T47D (cell line): ENCODE data around the gene CLHC1.

ENCODE experiments used
- DNase-seq, 2 experiments: peaks; one replicate each; pipeline versions ENCODE4 v3.0.0 to v3.0.0-alpha.2; 2011 to 2012; ENCODE audit warnings: low read depth in 1 of 2, low spot score in 1 of 2
- JUND ChIP-seq: IDR thresholded peaks from 2 replicates; pipeline ENCODE4 v1.6.1; 2012; ENCODE audit warnings: low read depth
- in situ Hi-C: cut with HindIII; loops from 2 replicates; pipeline ENCODE4 v1.10.0; 2016; ENCODE audit warnings: low sequenced_read_pairs, low pct_unique_long_range_greater_than_20kb

Gene CLHC1

DNA sequence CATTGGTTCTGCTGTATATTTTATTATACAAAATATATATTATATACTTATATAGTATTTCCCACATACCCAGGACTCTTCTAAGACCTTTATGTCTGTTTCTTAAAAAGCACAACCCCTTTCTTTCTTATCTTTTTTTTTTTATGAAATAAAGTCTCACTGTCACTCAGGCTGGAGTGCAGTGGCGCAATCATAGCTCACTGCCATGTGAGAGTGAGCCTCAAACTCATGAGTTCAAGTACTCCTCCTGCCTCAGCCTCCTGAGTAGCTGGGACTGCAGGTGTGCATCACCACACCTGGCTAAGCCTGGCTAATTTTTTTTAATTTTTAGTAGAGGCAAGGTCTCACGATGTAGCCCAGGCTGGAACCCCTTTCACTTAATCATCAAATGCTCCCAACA, 72.3 kb downstream of the CLHC1 start:
- in situ Hi-C loops, result no loop called here
- DNase-seq, result no peak
- no peak for TF ChIP-seq JUND

DNA sequence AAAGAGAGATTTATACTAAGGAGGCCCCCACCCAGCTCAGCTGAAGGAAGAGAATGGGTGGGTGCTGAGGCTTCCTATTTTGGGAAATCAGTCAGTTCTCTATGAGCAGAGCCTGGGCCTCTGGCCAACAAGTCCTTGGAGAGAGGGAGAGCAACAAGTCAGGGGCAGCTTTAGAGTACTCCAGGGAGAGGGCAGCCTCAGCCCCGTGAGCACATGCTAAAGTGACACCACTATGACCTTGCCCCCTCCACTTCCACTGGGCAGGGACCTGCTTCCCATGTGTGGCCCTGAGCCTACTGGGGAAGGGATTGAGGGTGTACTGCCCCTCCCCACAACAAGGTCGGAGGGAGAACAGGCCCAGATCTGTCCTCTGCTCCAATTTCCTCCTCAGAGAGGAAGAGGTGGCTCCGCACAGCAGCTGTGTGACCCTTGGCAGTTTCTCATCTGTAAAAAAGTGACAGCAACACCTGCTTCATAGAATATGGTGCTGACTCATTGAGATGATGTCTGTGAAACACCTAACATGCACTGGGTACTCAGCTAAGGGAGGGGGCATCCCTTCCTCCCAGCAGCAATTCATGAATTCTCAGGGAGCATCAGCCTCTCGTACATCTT, 72.9 kb downstream of the CLHC1 start:
- no peak for DNase-seq
- in situ Hi-C loops, result no loop called here
- TF ChIP-seq JUND, result no peak

DNA sequence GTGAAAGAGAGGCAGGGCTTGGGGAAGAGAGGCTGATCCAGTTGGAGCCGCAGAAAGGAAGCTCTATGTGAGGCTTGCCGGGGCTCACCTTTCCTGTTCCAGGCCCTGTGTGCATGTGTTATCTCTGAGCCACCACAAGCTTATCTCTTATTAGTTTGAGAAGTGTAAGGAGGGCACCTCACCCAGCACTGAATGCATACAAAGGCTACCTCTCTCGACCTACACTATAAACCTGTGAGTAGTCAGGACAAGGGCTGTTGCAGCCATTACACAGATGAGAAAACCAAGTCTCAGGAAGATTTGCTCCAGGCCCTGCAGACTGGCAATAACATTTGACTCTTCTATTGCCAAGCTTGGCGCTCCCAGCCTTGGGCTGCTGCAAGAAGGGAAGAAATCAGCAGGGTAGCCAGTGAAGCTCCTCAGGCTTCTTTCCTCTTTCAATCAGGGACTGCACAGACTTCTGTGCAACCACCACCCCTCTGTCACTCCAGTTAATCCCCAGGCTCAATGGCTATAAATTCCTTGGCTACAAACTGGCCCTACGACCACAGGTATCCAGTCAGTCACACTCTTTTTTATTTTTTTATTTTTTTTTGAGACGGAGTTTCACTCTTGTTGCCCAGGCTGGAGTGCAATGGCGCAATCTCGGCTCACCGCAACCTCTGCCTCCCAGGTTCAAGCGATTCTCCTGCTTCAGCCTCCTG, 73.8 kb downstream of the CLHC1 start:
- DNase-seq, result no peak
- in situ Hi-C loops, result no loop called here
- no peak for TF ChIP-seq JUND

DNA sequence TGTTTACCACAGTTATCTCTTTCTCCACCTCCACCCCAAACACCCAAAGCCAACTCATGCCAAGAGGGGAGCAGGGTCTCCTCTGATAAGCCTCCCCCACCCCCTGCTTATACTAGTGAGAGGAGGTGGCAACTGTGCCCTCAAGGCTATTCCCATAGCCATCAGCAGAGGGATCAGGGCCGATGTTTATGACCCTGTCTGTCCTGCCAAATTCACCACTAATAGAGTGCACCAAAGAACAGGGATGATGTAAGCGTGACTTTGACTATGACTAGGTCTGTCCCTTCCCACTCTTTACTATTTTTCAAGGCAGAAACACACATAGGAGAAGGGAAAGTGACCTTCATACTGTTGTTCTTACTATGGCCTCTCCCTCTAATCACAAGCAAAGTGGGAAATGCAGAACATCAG, 74.6 kb downstream of the CLHC1 start:
- no peak for DNase-seq
- TF ChIP-seq JUND, result no peak
- in situ Hi-C loops, result no loop called here

DNA sequence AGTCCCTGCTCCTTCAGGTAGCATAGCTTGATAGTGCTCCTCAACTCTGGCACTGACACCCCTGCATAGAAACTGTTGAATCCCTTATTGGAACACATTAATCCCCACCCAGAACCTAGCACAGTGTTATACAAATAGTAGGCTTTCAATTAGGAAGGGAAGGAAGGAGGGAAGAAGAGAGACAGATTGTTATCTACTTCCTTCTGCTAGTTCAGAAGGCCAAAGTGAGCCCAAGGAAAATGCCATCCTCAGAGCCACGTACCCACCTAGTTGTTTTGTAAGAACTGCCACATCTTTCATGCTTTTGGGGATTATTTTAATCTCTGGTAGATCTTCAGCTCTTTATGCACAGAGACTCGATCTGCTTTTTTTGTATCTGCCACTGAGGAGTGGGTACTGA, 75.1 kb downstream of the CLHC1 start:
- no peak for TF ChIP-seq JUND
- DNase-seq, result no peak
- in situ Hi-C loops, result no loop called here

DNA sequence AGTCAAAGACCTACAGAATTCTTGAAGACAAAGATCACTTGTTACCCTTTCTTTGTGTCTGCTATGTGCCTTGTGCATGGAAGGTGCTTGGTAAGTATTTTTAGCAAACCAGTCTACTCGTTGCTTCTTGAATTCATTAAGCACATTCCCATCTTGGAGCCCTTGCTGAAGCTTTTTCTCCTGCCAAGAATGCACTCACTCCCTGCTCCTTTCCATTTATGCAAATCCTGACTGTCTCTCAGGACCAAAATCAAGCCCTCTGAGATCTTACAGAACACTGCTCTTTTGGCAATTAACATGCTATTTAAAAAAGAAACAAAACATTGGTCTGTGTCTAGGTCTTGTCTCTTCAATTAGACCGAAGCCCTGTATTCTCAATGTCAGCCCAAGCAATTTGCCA, 75.8 kb downstream of the CLHC1 start:
- no peak for TF ChIP-seq JUND
- DNase-seq, result no peak
- in situ Hi-C loops, result no loop called here

DNA sequence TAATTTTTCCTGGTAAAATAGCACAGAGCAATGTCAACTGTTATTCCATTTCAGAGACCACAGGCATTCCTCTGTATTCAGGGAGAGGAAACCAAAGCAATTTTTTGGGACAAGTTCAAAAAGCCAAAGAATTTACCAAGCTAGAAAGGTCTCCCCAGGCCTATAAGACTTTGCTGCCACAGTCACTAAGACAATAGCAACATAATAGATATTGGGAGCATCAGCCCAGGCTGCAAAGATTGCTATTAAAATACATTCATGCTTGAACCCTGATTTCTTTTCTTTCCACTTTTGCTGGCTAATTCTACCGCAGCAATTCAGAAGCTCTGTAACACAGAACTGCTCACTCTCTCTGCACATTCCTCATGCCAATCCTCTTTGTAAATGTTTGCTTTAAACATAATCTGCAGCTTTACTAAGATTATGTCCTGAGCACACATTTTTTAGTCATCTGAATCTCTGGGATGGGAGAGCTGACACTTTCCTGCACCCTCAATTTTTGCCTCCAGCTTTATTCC, 76.3 kb downstream of the CLHC1 start:
- no peak for TF ChIP-seq JUND

DNA sequence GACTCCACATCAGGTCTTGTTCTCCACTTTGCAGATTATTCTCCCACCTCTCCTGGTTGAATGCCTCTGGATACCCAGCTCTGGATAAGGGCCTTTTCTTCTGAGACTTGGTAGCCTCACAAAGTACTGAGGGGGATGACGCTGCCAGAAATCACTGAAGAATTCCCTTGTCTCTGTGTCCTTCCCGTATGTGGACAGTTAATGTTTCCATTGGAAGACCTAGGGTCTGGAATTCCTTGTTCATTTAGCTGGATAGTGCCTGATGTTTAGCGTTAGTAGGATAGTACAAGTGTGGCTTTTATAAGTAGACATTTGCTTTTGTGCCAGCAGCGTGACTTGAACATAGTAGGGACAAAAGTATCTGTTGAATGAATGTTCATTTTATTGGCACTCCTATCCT, 76.9 kb downstream of the CLHC1 start:
- no peak for DNase-seq
- no peak for TF ChIP-seq JUND
- in situ Hi-C loops, result no loop called here

More for the DNA sequence above, 76.3 kb downstream of the CLHC1 start:
- DNase-seq, result no peak
- in situ Hi-C loops, result no loop called here

DNA sequence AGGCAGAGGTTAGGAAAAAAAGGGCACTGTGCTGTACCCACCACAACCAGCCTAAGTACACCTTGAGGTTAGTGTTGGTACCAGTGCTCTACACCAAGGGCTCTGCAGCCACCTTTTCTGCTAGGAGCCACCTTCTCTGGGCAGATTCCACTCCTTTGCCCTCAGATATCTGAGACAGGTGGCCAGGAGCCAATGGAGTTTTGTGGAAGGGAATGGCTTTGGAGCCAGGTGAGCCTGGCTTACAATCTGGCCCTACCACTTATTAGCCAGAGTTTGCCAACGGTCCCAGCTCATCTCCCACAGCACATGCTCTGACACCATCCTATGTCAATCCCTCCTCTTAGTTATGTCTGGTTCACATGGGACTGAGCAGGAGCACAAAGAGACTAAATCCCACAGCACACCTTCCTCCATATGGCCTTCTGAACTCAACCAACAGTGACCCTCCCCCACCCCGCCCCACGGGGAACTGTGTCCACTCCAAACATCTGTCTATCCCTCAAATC, 77.5 kb downstream of the CLHC1 start:
- TF ChIP-seq JUND, result no peak

DNA sequence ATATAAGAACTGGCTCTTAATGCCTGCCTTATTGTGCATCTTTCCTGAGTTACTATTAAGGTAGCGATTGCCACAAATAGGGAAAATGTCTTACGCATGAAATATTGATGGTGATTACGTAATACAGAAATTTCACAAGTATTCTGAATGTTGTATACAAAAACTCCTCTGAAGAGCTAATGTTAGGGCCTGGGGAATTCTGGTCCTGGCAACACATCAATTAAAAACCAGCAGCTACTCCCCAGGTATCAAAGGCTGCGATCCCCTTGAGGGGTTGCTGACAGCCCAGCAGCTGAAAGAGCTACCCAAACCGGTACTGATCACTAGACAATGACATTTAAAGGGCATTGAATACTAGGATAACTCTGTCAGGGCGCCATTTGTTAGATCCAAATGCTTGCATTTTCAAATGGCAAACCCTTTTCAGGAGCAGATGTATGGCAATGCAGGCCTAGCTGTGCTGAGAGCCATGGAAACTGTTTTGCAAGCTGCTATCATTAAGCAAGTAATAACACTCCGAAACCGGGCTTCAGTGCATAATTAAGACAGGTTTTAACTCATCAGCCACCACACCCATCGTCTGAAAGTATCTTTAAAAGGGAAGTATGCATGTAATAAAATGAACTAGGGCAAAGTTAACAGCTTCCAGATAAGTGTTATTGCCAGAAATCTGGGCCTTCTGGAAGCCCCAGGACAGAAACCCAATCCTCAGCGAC, 78.4 kb downstream of the CLHC1 start:
- no peak for DNase-seq
- in situ Hi-C loops, result no loop called here
- TF ChIP-seq JUND, result no peak

More for the DNA sequence above, 77.5 kb downstream of the CLHC1 start:
- in situ Hi-C loops, result no loop called here
- no peak for DNase-seq

DNA sequence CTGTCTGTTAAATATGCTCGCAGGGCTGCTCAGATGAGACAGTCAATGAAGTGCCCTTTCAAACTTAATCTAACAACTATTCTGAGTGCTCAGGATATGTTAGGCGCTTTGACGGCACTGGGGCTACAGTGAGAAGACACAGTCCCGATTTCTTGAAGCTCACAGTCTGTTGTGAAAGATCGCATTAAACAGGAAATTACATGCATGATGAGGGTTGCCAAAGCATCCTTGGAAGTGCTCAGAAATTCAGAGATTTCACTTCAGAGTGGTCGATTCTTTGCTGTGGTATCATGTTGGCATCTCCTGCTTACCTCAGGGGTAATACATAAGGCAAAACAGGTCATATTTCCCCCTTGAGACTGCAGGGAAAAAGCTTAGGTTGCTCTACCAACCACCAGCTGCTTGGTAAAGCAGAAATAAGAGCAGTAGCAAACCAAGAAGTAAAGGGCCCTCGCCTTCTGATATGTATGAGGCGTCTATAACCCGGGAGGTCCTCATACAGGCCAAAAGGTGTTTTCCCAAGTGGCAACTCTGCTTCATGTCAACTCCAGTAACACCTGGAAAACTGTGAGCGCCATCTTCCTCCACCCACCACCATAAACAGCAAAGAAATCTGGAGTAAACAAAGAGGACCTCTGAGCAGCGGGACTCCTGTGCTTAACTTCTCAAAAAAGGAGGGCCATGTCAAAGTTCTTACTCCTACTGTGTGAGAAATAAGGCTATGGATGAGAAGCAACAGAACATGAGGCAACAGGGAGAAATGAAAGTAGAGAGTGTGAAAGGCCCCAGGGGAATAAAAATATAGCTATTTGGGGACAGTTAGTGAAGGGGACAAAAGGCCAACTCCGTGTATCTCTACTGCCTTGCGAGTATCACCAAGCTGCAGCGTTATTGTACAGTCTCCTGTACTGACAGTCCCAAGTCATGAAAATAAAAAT, 79.3 kb downstream of the CLHC1 start:
- in situ Hi-C loops, result no loop called here
- DNase-seq, result no peak
- TF ChIP-seq JUND, result no peak
